OCI-LY7 (cell line): Measurements from ENCODE around the gene CATSPERE. TPM values are rescaled to one million over a fixed set of nuclear protein-coding genes. Genes with fewer than 3 reads are reported as not detected.

Source experiments
- BruUV-seq: library from RNA; stranded (reverse); fragments of 400-500 nt; replicated peaks from 2 replicates; lab custom pipeline; 2021; lab: Mats Ljungman, UMichigan
- CTCF ChIA-PET: fragments of 300-600 bp; sonication (Branson Sonifier 250); formaldehyde crosslinking; loops from one replicate; lab custom pipeline; 2022; ENCODE audit warnings: antibody characterized with exemption; ENCODE audit not compliant: unreplicated experiment; lab: Charles Lee
- POLR2A ChIA-PET: fragments of 300-600 bp; sonication (Branson Sonifier 250); formaldehyde crosslinking; loops from one replicate; lab custom pipeline; 2022; ENCODE audit warnings: antibody characterized with exemption; lab: Charles Lee
- DNase-seq: peaks from one replicate; pipeline ENCODE4 v3.0.0-alpha.2; 2015; ENCODE audit warnings: low spot score
- H2AFZ ChIP-seq: fragments of 200-600 bp; sonication (generic), shearing (Covaris generic); 2 replicates; pipeline ENCODE4 v1.6.1; 2014; ENCODE audit warnings: mild to moderate bottlenecking, antibody characterized with exemption, low read length, moderate library complexity
- H3K27ac ChIP-seq: fragments of 200-600 bp; sonication (generic); 2 replicates; pipeline ENCODE4 v1.5.1; 2014; ENCODE audit warnings: mixed run types, low read depth, mild to moderate bottlenecking, moderate library complexity, low read length, inconsistent platforms; ENCODE audit not compliant: poor library complexity, severe bottlenecking
- H3K36me3 ChIP-seq: fragments of 200-600 bp; sonication (generic); 2 replicates; pipeline ENCODE4 v1.6.1; 2014; ENCODE audit warnings: mild to moderate bottlenecking, antibody characterized with exemption, low read length, moderate library complexity, mixed read lengths; ENCODE audit not compliant: insufficient read depth
- H3K4me1 ChIP-seq: fragments of 200-600 bp; sonication (generic); 2 replicates; pipeline ENCODE4 v1.5.1; 2014; ENCODE audit warnings: mild to moderate bottlenecking, low read length; ENCODE audit not compliant: insufficient read depth, poor library complexity, severe bottlenecking
- H3K4me2 ChIP-seq: fragments of 200-600 bp; sonication (generic); 2 replicates; pipeline ENCODE4 v1.6.1; 2014; ENCODE audit warnings: mild to moderate bottlenecking, low read length
- H3K4me3 ChIP-seq: fragments of 200-600 bp; sonication (generic); 2 replicates; pipeline ENCODE4 v1.5.1; 2014; ENCODE audit warnings: mild to moderate bottlenecking, low read depth, low read length; ENCODE audit not compliant: poor library complexity, severe bottlenecking
- H3K79me2 ChIP-seq: fragments of 200-600 bp; sonication (generic); 2 replicates; pipeline ENCODE4 v1.6.1; 2016; ENCODE audit warnings: low read depth, mild to moderate bottlenecking, low read length, moderate library complexity, mixed read lengths; ENCODE audit not compliant: insufficient read depth
- H3K9me2 ChIP-seq: fragments of 200-600 bp; sonication (generic); 2 replicates; pipeline ENCODE4 v1.6.1; 2016; ENCODE audit warnings: mild to moderate bottlenecking, low read length, mixed read lengths; ENCODE audit not compliant: insufficient read depth
- H3K9me3 ChIP-seq: fragments of 200-600 bp; sonication (generic); 2 replicates; pipeline ENCODE4 v1.6.1; 2014; ENCODE audit warnings: mild to moderate bottlenecking, mixed run types, low read length, mixed read lengths
- H4K20me1 ChIP-seq: fragments of 200-600 bp; sonication (generic); 2 replicates; pipeline ENCODE4 v1.6.1; 2014; ENCODE audit warnings: mild to moderate bottlenecking, antibody characterized with exemption, low read length, moderate library complexity, mixed read lengths; ENCODE audit not compliant: insufficient read depth
- EZH2phosphoT487 ChIP-seq: fragments of 200-600 bp; sonication (generic); IDR thresholded peaks from 2 replicates; pipeline ENCODE4 v1.6.1; 2018; ENCODE audit warnings: low read depth, borderline replicate concordance, mild to moderate bottlenecking, mixed run types, antibody characterized with exemption, low read length, moderate library complexity, mixed read lengths
- intact Hi-C: fragments of 100-400 bp; cut with micrococcal nuclease; formaldehyde crosslinking; loops from one replicate; pipeline ENCODE4 v1.10.0; 2022; ENCODE audit not compliant: unreplicated experiment
- total RNA-seq, 2 experiments: library from RNA; depleted of rRNA in 1 of 2; stranded (reverse); fragments of >200 nt in 1 of 2; shearing (Covaris generic) in 1 of 2; gene quantifications; 2 replicates each; pipeline ENCODE4 v1.2.3, GENCODE V29; 2014 to 2022
- TF ChIP-seq, protein P1 (sequence below): fragments of 200-600 bp; sonication (generic); conservative IDR thresholded peaks from 2 replicates; pipeline ENCODE4 v1.5.1; 2014; ENCODE audit warnings: mild to moderate bottlenecking, antibody characterized with exemption, low read length, moderate library complexity, mixed read lengths

Gene CATSPERE
- total RNA-seq, 2 experiments from 2014 or later: 0.41 to 1.1 TPM

DNA sequence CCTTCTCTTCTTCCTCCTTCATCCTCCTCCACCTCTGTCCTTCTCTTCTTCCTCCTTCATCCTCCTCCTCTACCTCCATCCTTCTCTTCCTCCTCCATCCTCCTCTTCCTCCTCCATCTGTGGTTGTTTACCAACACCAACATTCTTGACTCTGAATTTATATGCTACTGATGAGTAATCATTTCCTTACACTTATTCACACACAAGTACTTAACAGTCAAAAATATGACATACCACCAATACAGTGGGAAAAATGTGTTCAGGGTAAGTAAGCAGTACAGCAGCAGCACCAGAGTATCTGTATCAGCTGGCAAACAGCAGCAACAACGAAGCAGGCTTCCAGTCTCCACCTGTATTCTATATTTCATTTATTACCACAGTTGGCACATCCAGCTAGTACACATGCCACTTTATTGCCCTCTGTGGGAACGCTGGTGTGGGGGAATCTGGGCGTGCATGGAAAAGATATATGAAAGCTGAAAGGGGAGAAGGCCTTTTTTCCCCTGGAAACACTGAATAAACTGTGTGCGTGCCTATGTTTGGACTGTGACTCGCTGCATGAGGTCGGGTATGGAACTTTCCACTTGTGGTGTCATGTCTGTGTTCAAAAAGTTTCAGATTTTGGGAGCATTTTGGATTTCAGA lies 25.4 kb upstream of the CATSPERE start:
- Histone ChIP-seq H3K36me3 (peaks cover 68% of the 10 kb centered on the region), H3K4me3 (no peak overlapping the region), H3K9me3 (no peaks in the 10 kb centered on the region), H3K9me2 (no peaks in the 10 kb centered on the region), H3K27ac (no peak overlapping the region), H2AFZ (no peak overlapping the region), H4K20me1 (no peaks in the 10 kb centered on the region; the same call in 1 of the 2 replicates), H3K4me1 (no peaks in the 10 kb centered on the region), H3K79me2 (peaks cover 40% of the 10 kb centered on the region; the same call in 1 of the 2 replicates), H3K4me2 (no peak overlapping the region)
- intact Hi-C loops: loop anchor here (5.0 kb wide), 1 partner anchor 1173 kb away; no protein-coding TSS in a partner anchor
- CTCF ChIA-PET: no interaction called here
- BruUV-seq: no TSS peak
- POLR2A ChIA-PET: interaction anchor here (0.5 to 1.0 kb wide), 3 partner anchors 9 to 13 kb away, joined by 3 read pairs; no protein-coding TSS in a partner anchor
- TF ChIP-seq, protein P1, sequence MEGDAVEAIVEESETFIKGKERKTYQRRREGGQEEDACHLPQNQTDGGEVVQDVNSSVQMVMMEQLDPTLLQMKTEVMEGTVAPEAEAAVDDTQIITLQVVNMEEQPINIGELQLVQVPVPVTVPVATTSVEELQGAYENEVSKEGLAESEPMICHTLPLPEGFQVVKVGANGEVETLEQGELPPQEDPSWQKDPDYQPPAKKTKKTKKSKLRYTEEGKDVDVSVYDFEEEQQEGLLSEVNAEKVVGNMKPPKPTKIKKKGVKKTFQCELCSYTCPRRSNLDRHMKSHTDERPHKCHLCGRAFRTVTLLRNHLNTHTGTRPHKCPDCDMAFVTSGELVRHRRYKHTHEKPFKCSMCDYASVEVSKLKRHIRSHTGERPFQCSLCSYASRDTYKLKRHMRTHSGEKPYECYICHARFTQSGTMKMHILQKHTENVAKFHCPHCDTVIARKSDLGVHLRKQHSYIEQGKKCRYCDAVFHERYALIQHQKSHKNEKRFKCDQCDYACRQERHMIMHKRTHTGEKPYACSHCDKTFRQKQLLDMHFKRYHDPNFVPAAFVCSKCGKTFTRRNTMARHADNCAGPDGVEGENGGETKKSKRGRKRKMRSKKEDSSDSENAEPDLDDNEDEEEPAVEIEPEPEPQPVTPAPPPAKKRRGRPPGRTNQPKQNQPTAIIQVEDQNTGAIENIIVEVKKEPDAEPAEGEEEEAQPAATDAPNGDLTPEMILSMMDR: no peak
- no peak for TF ChIP-seq EZH2phosphoT487
- DNase-seq: no peak

DNA sequence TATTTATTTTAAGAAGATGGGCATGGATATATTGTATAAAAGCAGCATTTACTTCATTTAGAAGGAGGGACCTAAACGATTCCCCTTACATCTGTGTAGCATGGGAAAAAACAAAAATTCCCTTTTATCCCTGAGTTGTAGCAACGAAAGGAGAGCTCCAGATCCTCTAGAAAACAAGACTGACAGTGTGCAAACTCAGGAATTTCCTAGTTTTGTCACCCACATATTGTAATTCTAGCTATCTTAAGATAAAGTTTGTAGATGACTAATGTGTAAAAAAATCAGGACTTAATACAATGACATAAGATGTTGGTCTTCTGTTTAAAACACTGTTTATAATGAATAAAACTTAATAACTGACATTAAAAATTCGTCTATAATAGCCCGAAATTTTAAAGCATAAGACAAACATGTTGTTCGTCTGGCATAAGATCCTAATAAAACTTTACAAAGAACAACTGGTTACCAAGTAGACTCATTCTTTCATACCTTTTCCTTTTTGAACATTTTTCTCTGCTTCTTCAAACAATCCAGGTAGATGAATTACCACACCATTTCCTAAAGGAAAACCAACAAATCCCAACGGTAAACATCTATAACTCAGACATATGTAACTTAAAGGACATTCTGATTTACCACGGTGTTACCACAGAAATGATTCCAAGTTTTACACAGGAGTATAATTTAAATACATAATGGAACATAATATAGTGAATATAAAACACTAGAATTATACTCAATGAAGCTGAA lies 24.6 kb upstream of the CATSPERE start:
- H4K20me1 ChIP-seq: no peaks in the 10 kb centered on the region; the same call in 1 of the 2 replicates
- ChIA-PET POLR2A (interaction anchor here (0.8 to 1.0 kb wide), 2 partner anchors 8 to 17 kb away, joined by 3 read pairs; no protein-coding TSS in a partner anchor), CTCF (no interaction called here)
- BruUV-seq: no TSS peak
- H2AFZ ChIP-seq: no peak overlapping the region
- H3K4me3 ChIP-seq: no peak overlapping the region
- peaks cover 44% of the 10 kb centered on the region; the same call in 1 of the 2 replicates for H3K79me2 ChIP-seq
- no peak overlapping the region for H3K27ac ChIP-seq
- H3K9me3 ChIP-seq: no peaks in the 10 kb centered on the region
- intact Hi-C loops: loop anchor here (5.0 kb wide), 1 partner anchor 1174 kb away; no protein-coding TSS in a partner anchor
- H3K4me2 ChIP-seq: no peak overlapping the region
- peaks cover 60% of the 10 kb centered on the region for H3K36me3 ChIP-seq
- TF ChIP-seq EZH2phosphoT487: no peak
- TF ChIP-seq, protein P1: no peak
- no peak for DNase-seq
- H3K4me1 ChIP-seq: no peaks in the 10 kb centered on the region
- H3K9me2 ChIP-seq: no peaks in the 10 kb centered on the region
